ENCODE results near the gene SERP2.

SERP2 gene

GRCh38 chr13:44362394-44363040 lies 11.1 kb upstream of the SERP2 start:
- no peak for DNase-seq

GRCh38 chr13:44363631-44364344 lies 9.8 kb upstream of the SERP2 start:
- no peak for DNase-seq

GRCh38 chr13:44364345-44365000 lies 9.2 kb upstream of the SERP2 start:
- DNase-seq = no peak

GRCh38 chr13:44365008-44365407 lies 8.6 kb upstream of the SERP2 start:
- no peak for DNase-seq

- DNase-seq = no peak
These were observed 7.7 kb upstream of the SERP2 start for GRCh38 chr13:44365899-44366298.

- no peak for DNase-seq
These were observed 5.5 kb upstream of the SERP2 start for GRCh38 chr13:44368062-44368591.

- no peak for DNase-seq
These were observed 4.8 kb upstream of the SERP2 start for GRCh38 chr13:44368599-44369368.

GRCh38 chr13:44371421-44371820 lies 2.2 kb upstream of the SERP2 start:
- no peak for DNase-seq

- no peak for DNase-seq
These were observed 400 bp upstream of the SERP2 start for GRCh38 chr13:44373247-44373600.

- no peak for DNase-seq
These were observed 706 bp downstream of the SERP2 start for GRCh38 chr13:44374348-44374712.

GRCh38 chr13:44378277-44378676 lies 4.7 kb downstream of the SERP2 start:
- DNase-seq = no peak

GRCh38 chr13:44379885-44380284 lies 6.3 kb downstream of the SERP2 start:
- no peak for DNase-seq

- DNase-seq = no peak
These were observed 7.0 kb downstream of the SERP2 start for GRCh38 chr13:44380404-44381165.

- no peak for DNase-seq
These were observed 9.1 kb downstream of the SERP2 start for GRCh38 chr13:44382635-44383145.

GRCh38 chr13:44383945-44384344 lies 10.3 kb downstream of the SERP2 start:
- no peak for DNase-seq

GRCh38 chr13:44384778-44385177 lies 11.2 kb downstream of the SERP2 start:
- no peak for DNase-seq

- no peak for DNase-seq
These were observed 11.8 kb downstream of the SERP2 start for GRCh38 chr13:44385401-44385800.

GRCh38 chr13:44385847-44386246 lies 12.2 kb downstream of the SERP2 start:
- no peak for DNase-seq

GRCh38 chr13:44386913-44387556 lies 13.4 kb downstream of the SERP2 start:
- no peak for DNase-seq

GRCh38 chr13:44388427-44389059 lies 14.9 kb downstream of the SERP2 start:
- no peak for DNase-seq

GRCh38 chr13:44389060-44389666 lies 15.5 kb downstream of the SERP2 start:
- no peak for DNase-seq
